ENCODE measurements around the gene COL28A1. TPM values are rescaled to one million over a fixed set of nuclear protein-coding genes. Genes with fewer than 3 reads are reported as not detected.

COL28A1 gene
- total RNA-seq, 1 experiment from 2014 or later, result 7.3 TPM

- Mint-ChIP-seq H3K4me1 (ENCODE audit: low read depth, unreplicated experiment) (peaks cover 18% of the 10 kb centered on the region), H3K4me3 (ENCODE audit: unreplicated experiment) (no peak overlapping the region), H3K27ac (ENCODE audit: unreplicated experiment) (no peak overlapping the region), H3K36me3 (ENCODE audit: insufficient read depth, unreplicated experiment) (no peaks in the 10 kb centered on the region), H3K27me3 (ENCODE audit: insufficient read depth, unreplicated experiment) (no peaks in the 10 kb centered on the region), H3K9me3 (ENCODE audit: unreplicated experiment) (no peaks in the 10 kb centered on the region)
- Histone ChIP-seq H3K4me1 (peaks cover 7% of the 10 kb centered on the region), H3K9me3 (no peaks in the 10 kb centered on the region), H3K4me3 (ENCODE audit: low read depth, low read length) (no peak overlapping the region), H3K27me3 (replicated peaks; ENCODE audit: control insufficient read depth, insufficient read depth, low read length) (no peaks in the 10 kb centered on the region), H3K36me3 (ENCODE audit: control insufficient read depth, insufficient read depth, low read length) (no peaks in the 10 kb centered on the region)
- intact Hi-C loops (cut with micrococcal nuclease; ENCODE audit: unreplicated experiment), result no loop called here
- ChIA-PET POLR2A (no interaction called here), CTCF (no interaction called here)
- TF ChIP-seq CTCF (IDR thresholded peaks at IDR 0.05; ENCODE audit: insufficient read depth in 1 of 2, low read depth in 1 of 2, low read length in 1 of 2, severe bottlenecking in 1 of 2, unreplicated experiment in 1 of 2), result no peak
- BruUV-seq (replicated peaks), result no TSS peak
- no peak for DNase-seq
These were observed 3.5 kb upstream of the COL28A1 start for GRCh38 chr7:7539152-7539551.

- ChIA-PET CTCF (no interaction called here), POLR2A (no interaction called here)
- DNase-seq, result no peak
- H3K4me3 ChIP-seq (ENCODE audit: low read depth, low read length), result no peak overlapping the region
- Mint-ChIP-seq H3K4me1 (ENCODE audit: low read depth, unreplicated experiment) (peaks cover 16% of the 10 kb centered on the region), H3K9me3 (ENCODE audit: unreplicated experiment) (no peaks in the 10 kb centered on the region), H3K4me3 (ENCODE audit: unreplicated experiment) (no peak overlapping the region), H3K27me3 (ENCODE audit: insufficient read depth, unreplicated experiment) (no peaks in the 10 kb centered on the region), H3K36me3 (ENCODE audit: insufficient read depth, unreplicated experiment) (no peaks in the 10 kb centered on the region), H3K27ac (ENCODE audit: unreplicated experiment) (no peak overlapping the region)
- no peak for TF ChIP-seq CTCF (IDR thresholded peaks at IDR 0.05; ENCODE audit: insufficient read depth in 1 of 2, low read depth in 1 of 2, low read length in 1 of 2, severe bottlenecking in 1 of 2, unreplicated experiment in 1 of 2)
- no TSS peak for BruUV-seq (replicated peaks)
- H3K36me3 ChIP-seq (ENCODE audit: control insufficient read depth, insufficient read depth, low read length), result no peaks in the 10 kb centered on the region
- H3K9me3 ChIP-seq, result no peaks in the 10 kb centered on the region
- peaks cover 5% of the 10 kb centered on the region for H3K4me1 ChIP-seq
- no peaks in the 10 kb centered on the region for H3K27me3 ChIP-seq (replicated peaks; ENCODE audit: control insufficient read depth, insufficient read depth, low read length)
- intact Hi-C loops (cut with micrococcal nuclease; ENCODE audit: unreplicated experiment), result loop anchor here (1.0 kb wide), 1 partner anchor 113 kb away; no protein-coding TSS in a partner anchor
These were observed 2.0 kb upstream of the COL28A1 start for GRCh38 chr7:7537711-7538110.

GRCh38 chr7:7536396-7537019 lies 835 bp upstream of the COL28A1 start:
- no peaks in the 10 kb centered on the region for H3K9me3 Mint-ChIP-seq (ENCODE audit: unreplicated experiment)
- POLR2A ChIA-PET, result no interaction called here
- no peaks in the 10 kb centered on the region for H3K27me3 ChIP-seq (replicated peaks; ENCODE audit: control insufficient read depth, insufficient read depth, low read length)
- no peak overlapping the region for H3K4me3 ChIP-seq (ENCODE audit: low read depth, low read length)
- DNase-seq, result no peak
- H3K9me3 ChIP-seq, result no peaks in the 10 kb centered on the region
- H3K36me3 ChIP-seq (ENCODE audit: control insufficient read depth, insufficient read depth, low read length), result no peaks in the 10 kb centered on the region
- no peaks in the 10 kb centered on the region for H3K27me3 Mint-ChIP-seq (ENCODE audit: insufficient read depth, unreplicated experiment)
- no peaks in the 10 kb centered on the region for H3K36me3 Mint-ChIP-seq (ENCODE audit: insufficient read depth, unreplicated experiment)
- no peaks in the 10 kb centered on the region for H3K4me1 ChIP-seq
- intact Hi-C loops (cut with micrococcal nuclease; ENCODE audit: unreplicated experiment), result no loop called here
- no peak overlapping the region for H3K27ac Mint-ChIP-seq (ENCODE audit: unreplicated experiment)
- CTCF ChIA-PET, result no interaction called here
- no TSS peak for BruUV-seq (replicated peaks)
- H3K4me1 Mint-ChIP-seq (ENCODE audit: low read depth, unreplicated experiment), result peaks cover 4% of the 10 kb centered on the region
- H3K4me3 Mint-ChIP-seq (ENCODE audit: unreplicated experiment), result no peak overlapping the region
- TF ChIP-seq CTCF (IDR thresholded peaks at IDR 0.05; ENCODE audit: insufficient read depth in 1 of 2, low read depth in 1 of 2, low read length in 1 of 2, severe bottlenecking in 1 of 2, unreplicated experiment in 1 of 2), result no peak
